Duodenal mucosa (tissue), 2 donors: ENCODE data around the gene PIK3R6.

ENCODE experiments used
- H3K27ac ChIP-seq: one replicate; pipeline ENCODE4 v1.7.0; 2013; ENCODE audit warnings: low read depth, low read length
- H3K27me3 ChIP-seq, 2 donors: one replicate each; pipeline ENCODE4 v1.7.0; 2013; ENCODE audit warnings: low read length in 2 of 2, control low read depth in 1 of 2; ENCODE audit not compliant: insufficient read depth in 2 of 2, control insufficient read depth in 1 of 2
- H3K36me3 ChIP-seq, 2 donors: one replicate each; pipeline ENCODE4 v1.7.0; 2013; ENCODE audit warnings: low read length in 2 of 2, control low read depth in 1 of 2; ENCODE audit not compliant: insufficient read depth in 2 of 2, control insufficient read depth in 1 of 2
- H3K4me1 ChIP-seq, 2 donors: one replicate each; pipeline ENCODE4 v1.7.0; 2013; ENCODE audit warnings: low read length in 2 of 2, control low read depth in 1 of 2; ENCODE audit not compliant: insufficient read depth in 2 of 2, control insufficient read depth in 1 of 2
- H3K4me3 ChIP-seq, 2 donors: one replicate each; pipeline ENCODE4 v1.7.0; 2013; ENCODE audit warnings: low read length in 2 of 2, low read depth in 1 of 2
- H3K9ac ChIP-seq, 2 donors: one replicate each; pipeline ENCODE4 v1.7.0; 2013; ENCODE audit warnings: low read length in 2 of 2, low read depth in 1 of 2
- H3K9me3 ChIP-seq, 2 donors: one replicate each; pipeline ENCODE4 v1.7.0; 2013; ENCODE audit warnings: low read length in 2 of 2, control low read depth in 1 of 2; ENCODE audit not compliant: control insufficient read depth in 1 of 2

PIK3R6 gene

GRCh38 chr17:8851600-8851999 lies 15.9 kb downstream of the PIK3R6 start:
- Histone ChIP-seq H3K27ac (no peak overlapping the region), H3K27me3 (peaks cover 0 to 3% of the 10 kb centered on the region in 2 donors), H3K9ac (no peak overlapping the region), H3K4me1 (no peaks in the 10 kb centered on the region), H3K9me3 (no peaks in the 10 kb centered on the region), H3K36me3 (no peaks in the 10 kb centered on the region), H3K4me3 (no peak overlapping the region)

- H3K36me3 ChIP-seq, result no peaks in the 10 kb centered on the region
- no peaks in the 10 kb centered on the region for H3K9me3 ChIP-seq
- no peak overlapping the region for H3K27ac ChIP-seq
These were observed 18.0 kb downstream of the PIK3R6 start for GRCh38 chr17:8849311-8850041.

GRCh38 chr17:8847891-8848290 lies 19.6 kb downstream of the PIK3R6 start:
- H3K9me3 ChIP-seq, result no peaks in the 10 kb centered on the region
- H3K27me3 ChIP-seq, result no peaks in the 10 kb centered on the region
- no peaks in the 10 kb centered on the region for H3K4me1 ChIP-seq
- H3K4me3 ChIP-seq, result no peak overlapping the region
- H3K27ac ChIP-seq, result no peak overlapping the region
- H3K9ac ChIP-seq, result no peak overlapping the region
- no peaks in the 10 kb centered on the region for H3K36me3 ChIP-seq

More at GRCh38 chr17:8849311-8850041, 18.0 kb downstream of the PIK3R6 start:
- H3K4me1 ChIP-seq, result no peaks in the 10 kb centered on the region
- no peaks in the 10 kb centered on the region for H3K27me3 ChIP-seq
- no peak overlapping the region for H3K4me3 ChIP-seq
- no peak overlapping the region for H3K9ac ChIP-seq

GRCh38 chr17:8846768-8847211 lies 20.7 kb downstream of the PIK3R6 start:
- Histone ChIP-seq H3K27me3 (no peaks in the 10 kb centered on the region), H3K9me3 (no peaks in the 10 kb centered on the region), H3K4me3 (no peak overlapping the region), H3K36me3 (no peaks in the 10 kb centered on the region), H3K9ac (no peak overlapping the region), H3K4me1 (no peaks in the 10 kb centered on the region), H3K27ac (no peak overlapping the region)

- Histone ChIP-seq H3K9ac (no peak overlapping the region), H3K9me3 (no peaks in the 10 kb centered on the region), H3K36me3 (no peaks in the 10 kb centered on the region), H3K4me3 (no peak overlapping the region), H3K4me1 (no peaks in the 10 kb centered on the region), H3K27ac (no peak overlapping the region), H3K27me3 (no peaks in the 10 kb centered on the region)
These were observed 22.9 kb downstream of the PIK3R6 start for GRCh38 chr17:8844229-8845218.

GRCh38 chr17:8843344-8843743 lies 24.1 kb downstream of the PIK3R6 start:
- Histone ChIP-seq H3K9me3 (no peaks in the 10 kb centered on the region), H3K36me3 (no peaks in the 10 kb centered on the region), H3K4me1 (no peaks in the 10 kb centered on the region), H3K4me3 (no peak overlapping the region), H3K9ac (no peak overlapping the region), H3K27ac (no peak overlapping the region), H3K27me3 (no peaks in the 10 kb centered on the region)

- no peaks in the 10 kb centered on the region for H3K36me3 ChIP-seq
- H3K9me3 ChIP-seq, result no peaks in the 10 kb centered on the region
These were observed 25.6 kb downstream of the PIK3R6 start for GRCh38 chr17:8841844-8842243.

GRCh38 chr17:8839410-8839935 lies 28.0 kb downstream of the PIK3R6 start:
- Histone ChIP-seq H3K27ac (no peak overlapping the region), H3K4me3 (no peak overlapping the region), H3K9ac (no peak overlapping the region), H3K27me3 (no peaks in the 10 kb centered on the region), H3K9me3 (no peaks in the 10 kb centered on the region), H3K36me3 (no peaks in the 10 kb centered on the region), H3K4me1 (no peaks in the 10 kb centered on the region)

More at GRCh38 chr17:8841844-8842243, 25.6 kb downstream of the PIK3R6 start:
- Histone ChIP-seq H3K27ac (no peak overlapping the region), H3K4me3 (no peak overlapping the region), H3K27me3 (no peaks in the 10 kb centered on the region), H3K4me1 (no peaks in the 10 kb centered on the region), H3K9ac (no peak overlapping the region)

- no peak overlapping the region for H3K9ac ChIP-seq
- no peaks in the 10 kb centered on the region for H3K27me3 ChIP-seq
- H3K27ac ChIP-seq, result no peak overlapping the region
- no peaks in the 10 kb centered on the region for H3K36me3 ChIP-seq
- H3K4me3 ChIP-seq, result no peak overlapping the region
- no peaks in the 10 kb centered on the region for H3K9me3 ChIP-seq
- no peaks in the 10 kb centered on the region for H3K4me1 ChIP-seq
These were observed 28.9 kb downstream of the PIK3R6 start for GRCh38 chr17:8838551-8839095.
